Smooth muscle cell of the brain vasculature (primary cell): ENCODE measurements around the gene GBE1.
"Not testable (repeated sequence)": the region's sequence is repeated elsewhere in the genome, so short reads cannot be mapped to it uniquely, and the experiment has no call there.

Experiments
- DNase-seq: peaks from one replicate; pipeline ENCODE4 v3.0.0-alpha.2; 2012; ENCODE audit warnings: low read depth, low spot score

GBE1 gene

GRCh38 chr3:81531263-81531662, 230.2 kb downstream of the GBE1 start:
- no peak for DNase-seq

DNA sequence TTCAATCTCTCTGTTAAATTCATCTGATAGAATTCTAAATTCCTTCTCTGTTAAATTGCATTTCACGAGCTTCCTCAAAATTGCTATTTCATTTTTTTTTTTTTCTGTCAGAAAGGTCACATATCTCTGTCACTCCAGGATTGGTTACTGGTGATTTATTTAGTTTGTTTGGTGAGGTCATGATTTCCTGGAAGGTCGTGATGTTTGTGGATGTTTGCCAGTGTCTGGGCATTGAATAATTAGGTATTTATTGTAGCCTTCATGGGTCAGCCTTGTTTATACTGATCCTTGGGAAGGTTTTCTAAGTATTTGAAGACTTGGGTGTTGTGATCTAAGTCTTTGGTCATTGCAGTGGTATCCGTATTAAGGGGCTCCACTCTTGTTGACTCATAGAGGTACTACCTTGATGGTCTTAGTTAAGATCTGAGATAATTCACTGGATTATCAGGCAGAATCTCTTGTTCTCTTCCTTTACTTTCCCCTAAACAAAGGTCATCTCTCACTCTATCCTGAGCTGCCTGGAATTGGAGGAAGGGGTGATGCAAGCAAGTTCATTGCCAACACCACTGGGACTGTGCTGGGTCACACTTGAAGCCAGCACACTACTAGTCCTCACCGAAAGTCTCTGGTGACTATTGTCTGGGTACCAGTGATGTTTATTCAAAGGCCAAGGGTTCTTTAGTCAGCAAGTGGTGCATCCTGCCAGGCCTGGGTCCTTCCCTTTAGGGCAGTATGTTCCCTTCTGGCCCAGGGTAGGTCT, 231.1 kb downstream of the GBE1 start:
- no peak for DNase-seq

GRCh38 chr3:81521855-81522254, 239.6 kb downstream of the GBE1 start:
- DNase-seq, result no peak

DNA sequence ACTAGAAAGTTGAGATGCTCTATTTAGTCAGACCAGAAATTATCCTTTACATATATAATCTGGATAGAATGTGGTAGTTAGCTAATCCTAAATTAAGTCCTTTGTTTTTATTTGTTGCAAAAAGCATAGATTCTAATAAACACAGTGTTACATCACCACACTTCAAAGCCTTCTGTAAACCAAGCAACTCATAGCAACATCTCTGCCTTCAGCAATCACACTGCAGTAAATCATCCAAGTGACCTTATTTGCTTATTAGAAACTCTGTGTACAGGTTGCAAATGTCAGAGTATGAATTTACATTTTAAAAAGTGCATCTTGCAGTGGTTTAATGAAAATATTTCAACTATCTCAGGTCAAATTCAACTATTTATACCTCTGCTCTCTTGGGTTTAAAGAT, 242.5 kb downstream of the GBE1 start:
- DNase-seq, result no peak

DNA sequence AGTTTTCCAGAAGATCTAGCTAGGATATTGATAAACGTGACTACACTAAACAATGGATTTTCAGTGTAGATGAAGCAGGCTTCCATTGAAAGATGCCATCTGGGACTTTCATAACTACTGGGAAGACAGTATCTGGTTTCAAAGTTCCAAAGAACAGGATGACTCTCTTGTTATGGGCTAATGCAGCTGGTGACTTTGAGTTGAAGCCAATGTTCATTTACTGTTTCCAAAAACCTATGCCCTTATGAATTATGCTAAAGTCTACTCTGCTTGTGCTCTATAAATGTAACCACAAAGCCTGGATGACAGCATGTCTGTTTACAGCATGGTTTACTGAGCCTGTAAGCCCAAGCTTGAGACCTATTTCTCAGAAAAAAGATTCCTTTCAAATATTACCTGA, 245.4 kb downstream of the GBE1 start:
- no peak for DNase-seq

- DNase-seq, result no peak
Observed at GRCh38 chr3:81513591-81513990, 247.9 kb downstream of the GBE1 start.

GRCh38 chr3:81503026-81503425, 258.4 kb downstream of the GBE1 start:
- no peak for DNase-seq

DNA sequence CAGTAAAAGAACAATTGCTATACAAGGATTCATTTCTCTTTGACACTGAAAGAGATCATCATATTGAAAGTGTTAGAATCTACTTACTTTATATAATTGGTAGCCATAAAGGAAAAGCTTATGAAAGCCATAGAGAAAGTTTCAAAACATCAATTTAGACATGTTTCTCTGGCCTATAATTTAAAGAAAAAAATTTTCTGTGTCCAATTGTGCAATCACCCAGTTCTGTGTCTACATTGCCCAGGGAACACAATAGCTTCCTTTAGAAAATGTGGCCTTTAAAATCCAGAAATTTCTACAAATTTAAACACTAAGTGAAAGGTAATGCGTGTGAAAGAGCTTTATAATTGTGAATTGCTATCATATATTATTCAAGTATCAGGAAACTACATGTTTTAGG, 259.2 kb downstream of the GBE1 start:
- no peak for DNase-seq

DNA sequence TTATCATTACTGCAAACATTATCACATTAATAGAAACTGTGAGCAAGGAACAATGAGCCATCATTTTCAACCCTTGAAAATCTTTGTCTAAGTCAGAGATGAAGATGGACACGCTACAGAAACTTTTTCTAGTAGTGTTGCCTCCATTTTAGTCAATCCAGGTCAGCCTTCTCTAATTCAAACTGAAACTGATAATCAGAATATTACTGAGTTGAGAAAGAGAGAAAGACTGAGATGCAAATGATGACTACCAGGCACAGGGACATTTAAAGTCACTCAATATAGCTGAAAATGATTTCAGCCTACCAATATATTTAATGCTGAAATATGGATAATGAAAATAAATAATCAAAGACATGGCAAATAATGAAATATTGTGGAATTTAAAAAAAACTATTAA, 261.4 kb downstream of the GBE1 start:
- DNase-seq, result no peak

GRCh38 chr3:81497572-81498251, 263.7 kb downstream of the GBE1 start:
- no peak for DNase-seq

- DNase-seq, result no peak
Observed at GRCh38 chr3:81496407-81497104, 264.9 kb downstream of the GBE1 start.

- not testable (repeated sequence) for DNase-seq
Observed at GRCh38 chr3:81492471-81492870, 269.0 kb downstream of the GBE1 start.

- DNase-seq, result no peak
Observed at GRCh38 chr3:81492040-81492439, 269.4 kb downstream of the GBE1 start.

DNA sequence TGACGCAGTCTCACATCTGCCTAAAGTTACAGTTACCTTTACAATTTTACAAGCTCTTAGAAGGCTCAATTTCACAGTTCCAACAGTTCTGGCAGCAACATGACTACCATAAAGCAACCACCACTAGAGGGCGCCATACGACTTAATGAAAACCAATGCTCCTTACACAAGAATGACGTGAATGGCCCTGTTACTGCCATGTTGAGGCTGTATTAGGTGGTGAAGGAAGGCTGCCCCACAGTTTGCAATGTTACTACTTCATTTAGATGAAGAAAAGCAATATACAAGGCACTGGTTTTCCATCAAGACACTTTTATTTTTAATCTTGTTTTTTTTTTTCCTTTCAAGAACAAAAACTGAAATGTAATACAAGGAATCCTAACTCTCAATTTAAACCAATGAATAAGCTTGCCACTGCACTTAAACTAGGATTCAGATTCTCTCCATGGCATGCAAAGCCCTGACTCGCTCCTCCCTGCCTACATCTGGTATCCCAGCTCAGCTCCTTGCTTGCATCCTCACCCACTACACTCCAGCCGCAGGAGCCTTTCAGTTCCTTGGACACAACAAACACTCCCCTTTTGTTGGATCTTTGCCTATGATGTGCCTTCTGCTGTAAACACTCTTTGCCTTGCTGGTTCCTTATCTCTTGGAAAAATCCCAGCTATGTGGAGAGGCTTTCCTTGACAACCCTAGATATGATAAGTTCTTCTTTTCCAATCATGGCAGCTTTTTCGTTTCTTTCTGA, 270.7 kb downstream of the GBE1 start:
- DNase-seq, result peak; percentile 69

GRCh38 chr3:81485444-81485865, 276.0 kb downstream of the GBE1 start:
- DNase-seq, result no peak

- DNase-seq, result no peak
Observed at GRCh38 chr3:81484520-81484919, 276.9 kb downstream of the GBE1 start.

DNA sequence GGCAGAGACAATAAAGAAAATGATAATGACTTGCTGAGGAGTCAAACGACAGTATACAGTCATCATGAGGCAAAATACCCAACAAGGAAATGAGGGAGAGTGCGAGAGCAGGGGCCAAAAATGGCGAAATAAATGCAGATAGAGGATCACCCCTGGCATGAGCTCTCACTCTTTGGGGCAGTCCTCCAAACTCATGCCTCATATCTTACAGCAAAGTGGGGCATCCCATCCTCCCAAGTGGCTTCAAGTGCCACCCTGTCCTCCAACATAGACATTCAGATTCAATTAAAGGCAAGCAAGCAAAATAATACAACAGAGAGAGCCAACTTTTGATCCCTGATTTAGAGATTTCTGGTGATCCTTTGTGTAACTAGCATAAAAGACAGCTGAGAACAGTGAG, 278.4 kb downstream of the GBE1 start:
- DNase-seq, result no peak

- no peak for DNase-seq
Observed at GRCh38 chr3:81477740-81478139, 283.7 kb downstream of the GBE1 start.

DNA sequence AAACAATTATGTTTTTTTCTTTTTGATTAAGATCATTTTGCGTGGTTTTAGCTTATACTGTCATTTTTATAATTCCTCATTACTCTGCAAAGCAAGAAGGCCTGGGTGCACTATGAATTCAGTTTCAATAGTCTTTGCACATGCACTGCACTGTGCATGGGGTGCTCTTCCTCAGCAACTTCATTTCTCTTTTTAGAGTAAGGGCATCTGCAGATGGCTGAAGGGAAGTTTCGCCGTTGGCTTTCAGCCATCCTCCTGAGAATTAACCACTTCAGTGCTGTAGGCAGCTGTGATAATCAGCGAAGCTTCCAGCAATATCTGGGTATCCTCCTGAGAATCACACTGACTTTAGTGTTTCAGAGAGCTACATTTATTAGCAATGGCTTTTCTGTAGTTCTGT, 284.8 kb downstream of the GBE1 start:
- no peak for DNase-seq

DNA sequence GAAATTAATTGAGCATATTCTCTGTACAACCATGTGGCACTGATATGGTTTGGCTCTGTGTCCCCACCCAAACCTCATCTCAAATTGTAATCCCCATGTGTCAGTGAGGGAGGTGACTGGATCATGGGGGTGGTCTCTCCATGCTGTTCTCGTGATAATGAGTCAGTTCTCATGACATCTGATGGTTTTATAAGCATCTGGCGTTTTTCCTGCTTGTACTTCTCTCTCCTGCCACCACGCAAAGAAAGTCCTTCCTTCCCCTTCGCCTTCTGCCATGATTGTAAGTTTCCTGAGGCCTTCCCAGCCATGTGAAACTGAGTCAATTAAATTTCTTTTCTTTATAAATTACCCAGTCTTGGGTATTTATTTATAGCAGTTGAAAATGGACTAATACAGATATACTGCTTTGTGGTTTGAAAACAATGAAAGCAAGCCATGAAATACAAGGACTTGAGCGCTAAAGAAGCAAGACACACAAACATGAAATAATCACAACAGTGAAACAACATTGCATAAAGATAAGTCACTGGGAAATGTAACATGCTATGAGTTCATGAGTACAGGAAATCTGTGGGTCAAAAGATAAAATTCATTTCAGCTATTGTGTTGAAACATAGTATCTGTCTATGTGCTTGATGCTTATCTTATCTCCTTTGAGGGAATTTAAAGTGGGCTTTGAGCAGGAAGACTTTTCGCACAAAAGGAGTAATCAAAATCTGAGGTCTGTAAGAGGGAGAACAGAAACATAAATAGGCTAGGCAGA, 288.7 kb downstream of the GBE1 start:
- no peak for DNase-seq
